Parathyroid adenoma (tissue), 2 donors: ENCODE measurements around the gene FREM1.

Experiments used
- H2AFZ ChIP-seq: fragments of 300-600 bp; sonication (generic); one replicate; pipeline ENCODE4 v1.7.0; 2017; ENCODE audit warnings: antibody characterized with exemption, mild to moderate bottlenecking
- H3K27ac ChIP-seq: fragments of 300-600 bp; sonication (generic); one replicate; pipeline ENCODE4 v1.7.0; 2017
- H3K27me3 ChIP-seq: fragments of 300-600 bp; sonication (generic); one replicate; pipeline ENCODE4 v1.7.0; 2017; ENCODE audit warnings: low read length; ENCODE audit not compliant: control insufficient read depth, insufficient read depth
- H3K36me3 ChIP-seq: fragments of 300-600 bp; sonication (generic); one replicate; pipeline ENCODE4 v1.7.0; 2017; ENCODE audit warnings: low read length; ENCODE audit not compliant: control insufficient read depth, insufficient read depth
- H3K4me1 ChIP-seq: fragments of 300-600 bp; sonication (generic); one replicate; pipeline ENCODE4 v1.7.0; 2017; ENCODE audit warnings: control low read depth
- H3K4me2 ChIP-seq: fragments of 300-600 bp; sonication (generic); one replicate; pipeline ENCODE4 v1.7.0; 2017; ENCODE audit warnings: low read length
- H3K4me3 ChIP-seq: fragments of 300-600 bp; sonication (generic); one replicate; pipeline ENCODE4 v1.7.0; 2017; ENCODE audit warnings: low read depth, low read length
- H3K79me2 ChIP-seq: fragments of 300-600 bp; sonication (generic); one replicate; pipeline ENCODE4 v1.7.0; 2017; ENCODE audit warnings: control low read depth
- H3K9ac ChIP-seq: fragments of 300-600 bp; sonication (generic); one replicate; pipeline ENCODE4 v1.7.0; 2017; ENCODE audit warnings: mild to moderate bottlenecking
- H3K9me3 ChIP-seq: fragments of 300-600 bp; sonication (generic); one replicate; pipeline ENCODE4 v1.7.0; 2017; ENCODE audit warnings: low read length; ENCODE audit not compliant: control insufficient read depth
- CTCF ChIP-seq: fragments of 300-600 bp; sonication (generic); IDR thresholded peaks from one replicate; pipeline ENCODE4 v1.7.0; 2017; ENCODE audit warnings: antibody characterized with exemption, mild to moderate bottlenecking
- donor health status: primary hyperparathyroidism.

FREM1 gene

GRCh38 chr9:14788846-14789245 lies 121.4 kb downstream of the FREM1 start:
- no peaks in the 10 kb centered on the region for H3K4me1 ChIP-seq
- no peaks in the 10 kb centered on the region for H3K36me3 ChIP-seq
- no peaks in the 10 kb centered on the region for H3K27me3 ChIP-seq
- no peaks in the 10 kb centered on the region for H3K9me3 ChIP-seq
- no peak overlapping the region for H3K9ac ChIP-seq
- no peak overlapping the region for H3K4me2 ChIP-seq
- TF ChIP-seq CTCF = no peak
- no peak overlapping the region for H3K27ac ChIP-seq
- H2AFZ ChIP-seq = no peak overlapping the region
- no peaks in the 10 kb centered on the region for H3K79me2 ChIP-seq
- H3K4me3 ChIP-seq = no peak overlapping the region

GRCh38 chr9:14783358-14783757 lies 126.9 kb downstream of the FREM1 start:
- Histone ChIP-seq H3K36me3 (no peaks in the 10 kb centered on the region), H3K27me3 (no peaks in the 10 kb centered on the region), H3K4me2 (no peak overlapping the region), H3K4me1 (peaks cover 2% of the 10 kb centered on the region), H3K27ac (no peak overlapping the region), H3K9ac (no peak overlapping the region), H2AFZ (no peak overlapping the region), H3K4me3 (no peak overlapping the region), H3K79me2 (no peaks in the 10 kb centered on the region), H3K9me3 (no peaks in the 10 kb centered on the region)
- no peak for TF ChIP-seq CTCF

- Histone ChIP-seq H3K27me3 (no peaks in the 10 kb centered on the region), H3K9ac (no peak overlapping the region), H3K79me2 (no peaks in the 10 kb centered on the region), H3K4me1 (peaks cover 2% of the 10 kb centered on the region), H3K27ac (no peak overlapping the region), H2AFZ (no peak overlapping the region), H3K4me3 (no peak overlapping the region), H3K36me3 (no peaks in the 10 kb centered on the region), H3K4me2 (no peak overlapping the region), H3K9me3 (no peaks in the 10 kb centered on the region)
- no peak for TF ChIP-seq CTCF
These were observed 127.8 kb downstream of the FREM1 start for GRCh38 chr9:14782286-14783051.

- Histone ChIP-seq H3K4me2 (no peak overlapping the region), H3K27ac (no peak overlapping the region), H3K9ac (no peak overlapping the region), H3K9me3 (no peaks in the 10 kb centered on the region), H3K4me1 (peaks cover 2% of the 10 kb centered on the region), H3K27me3 (no peaks in the 10 kb centered on the region), H3K36me3 (no peaks in the 10 kb centered on the region), H3K4me3 (no peak overlapping the region), H3K79me2 (no peaks in the 10 kb centered on the region), H2AFZ (peak overlapping the region; percentile 11)
- no peak for TF ChIP-seq CTCF
These were observed 129.5 kb downstream of the FREM1 start for GRCh38 chr9:14780693-14781092.

- H3K4me1 ChIP-seq = peaks cover 2% of the 10 kb centered on the region
- H3K9ac ChIP-seq = no peak overlapping the region
- H3K79me2 ChIP-seq = no peaks in the 10 kb centered on the region
- peak overlapping the region; percentile 56 for H2AFZ ChIP-seq
- no peaks in the 10 kb centered on the region for H3K27me3 ChIP-seq
- TF ChIP-seq CTCF = no peak
- no peaks in the 10 kb centered on the region for H3K36me3 ChIP-seq
- H3K27ac ChIP-seq = no peak overlapping the region
- no peak overlapping the region for H3K4me2 ChIP-seq
- H3K4me3 ChIP-seq = no peak overlapping the region
- no peaks in the 10 kb centered on the region for H3K9me3 ChIP-seq
These were observed 130.0 kb downstream of the FREM1 start for GRCh38 chr9:14780251-14780650.
